Measurements from ENCODE around the gene KMT2E.

The KMT2E gene

DNA sequence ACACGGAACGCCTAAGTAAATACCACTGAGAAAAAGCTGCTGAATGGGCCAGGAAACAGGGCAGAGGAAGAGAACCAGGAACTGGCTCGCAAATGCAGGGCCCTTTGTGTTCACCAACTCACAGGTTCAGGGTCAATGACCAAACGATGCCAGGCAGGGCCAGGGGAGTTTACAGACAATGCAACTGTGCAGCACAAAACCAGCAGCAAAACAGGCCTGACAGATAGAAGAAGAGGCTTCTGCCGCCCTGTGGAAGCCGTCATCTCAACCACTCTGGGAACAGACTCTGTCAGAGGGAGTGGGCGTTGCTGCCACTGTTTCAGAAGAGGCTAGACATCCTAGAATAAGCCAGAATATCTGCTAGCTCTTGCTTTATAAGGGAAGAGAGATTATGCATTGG lies 117.9 kb downstream of the KMT2E start:
- H3K36me3 Mint-ChIP-seq (ENCODE audit: low read depth) = peaks cover 86% of the 10 kb centered on the region
- H3K9me3 Mint-ChIP-seq = no peaks in the 10 kb centered on the region
- no peak overlapping the region for H3K4me3 Mint-ChIP-seq
- no peaks in the 10 kb centered on the region for H3K4me1 Mint-ChIP-seq (ENCODE audit: low read depth)
- H3K27ac Mint-ChIP-seq = no peak overlapping the region
- H3K27me3 Mint-ChIP-seq = no peaks in the 10 kb centered on the region
- intact Hi-C loops (cut with micrococcal nuclease) = no loop called here

DNA sequence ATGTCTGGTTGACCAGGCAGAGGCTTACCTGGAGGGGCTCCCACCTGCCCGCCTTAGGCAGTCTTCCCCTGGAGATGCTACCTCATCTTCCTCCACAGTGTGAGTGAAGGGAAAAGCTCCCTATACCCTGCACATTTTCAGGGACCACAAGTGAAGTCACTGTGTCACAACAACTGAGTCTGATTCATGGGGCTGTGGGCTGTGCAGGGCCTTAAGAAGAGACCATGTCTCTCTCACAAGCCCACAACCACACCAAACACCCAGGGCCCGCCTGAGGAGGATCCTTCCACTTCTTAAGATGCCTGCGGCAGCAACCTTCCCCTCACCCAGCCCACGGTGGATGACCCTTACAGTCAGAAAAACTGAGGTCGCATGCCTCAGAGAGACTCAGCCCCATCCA lies 118.3 kb downstream of the KMT2E start:
- H3K4me1 Mint-ChIP-seq (ENCODE audit: low read depth) = no peaks in the 10 kb centered on the region
- H3K27ac Mint-ChIP-seq = no peak overlapping the region

DNA sequence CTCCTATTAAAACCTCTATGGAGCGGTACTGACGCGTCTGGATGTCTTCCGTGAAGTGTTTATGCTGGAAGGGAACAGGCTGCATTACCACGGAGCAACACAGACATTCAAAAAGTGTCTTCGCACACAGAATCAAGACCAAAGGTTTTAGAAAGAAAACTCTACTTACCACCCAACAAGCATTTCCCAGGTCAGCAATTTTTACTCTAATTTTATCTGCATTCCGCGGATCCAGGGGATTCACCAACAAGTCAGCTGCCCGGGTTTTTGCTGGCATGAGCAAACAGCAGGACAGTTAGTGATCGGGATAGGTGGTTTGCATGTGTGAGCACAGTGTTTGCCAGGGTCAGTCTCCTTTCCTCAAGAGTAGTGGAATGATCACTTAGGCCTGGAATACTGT lies 118.8 kb downstream of the KMT2E start:
- Mint-ChIP-seq H3K27me3 (no peaks in the 10 kb centered on the region), H3K4me3 (no peak overlapping the region), H3K9me3 (no peaks in the 10 kb centered on the region), H3K36me3 (ENCODE audit: low read depth) (peaks cover 86% of the 10 kb centered on the region), H3K27ac (no peak overlapping the region), H3K4me1 (ENCODE audit: low read depth) (no peaks in the 10 kb centered on the region)
- intact Hi-C loops (cut with micrococcal nuclease) = no loop called here

More for the DNA sequence above, 118.3 kb downstream of the KMT2E start:
- H3K4me3 Mint-ChIP-seq = no peak overlapping the region
- H3K36me3 Mint-ChIP-seq (ENCODE audit: low read depth) = peaks cover 86% of the 10 kb centered on the region
- H3K27me3 Mint-ChIP-seq = no peaks in the 10 kb centered on the region
- intact Hi-C loops (cut with micrococcal nuclease) = no loop called here
- H3K9me3 Mint-ChIP-seq = no peaks in the 10 kb centered on the region

DNA sequence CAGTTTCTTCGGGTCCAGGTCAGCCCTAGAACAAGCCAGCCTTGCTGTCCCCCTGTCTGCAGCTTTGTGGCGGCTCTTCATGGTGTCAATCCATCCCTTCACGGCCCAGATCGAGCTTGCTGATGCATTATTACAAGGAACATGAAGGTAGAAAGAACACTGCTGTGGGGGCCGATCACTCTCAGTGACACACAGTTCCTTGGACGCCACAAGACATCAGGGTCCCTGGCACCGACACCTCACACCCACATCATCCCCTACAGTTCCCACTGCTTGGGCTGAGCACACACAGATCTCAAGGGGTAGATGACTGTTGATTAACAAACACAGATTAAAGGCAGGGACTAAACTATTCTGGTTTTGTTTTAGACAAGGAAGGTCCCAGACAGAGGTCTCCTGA lies 119.4 kb downstream of the KMT2E start:
- no peak overlapping the region for H3K27ac Mint-ChIP-seq
- H3K36me3 Mint-ChIP-seq (ENCODE audit: low read depth) = peaks cover 86% of the 10 kb centered on the region
- no peaks in the 10 kb centered on the region for H3K9me3 Mint-ChIP-seq
- H3K4me1 Mint-ChIP-seq (ENCODE audit: low read depth) = no peaks in the 10 kb centered on the region
- H3K27me3 Mint-ChIP-seq = no peaks in the 10 kb centered on the region
- intact Hi-C loops (cut with micrococcal nuclease) = no loop called here
- no peak overlapping the region for H3K4me3 Mint-ChIP-seq

DNA sequence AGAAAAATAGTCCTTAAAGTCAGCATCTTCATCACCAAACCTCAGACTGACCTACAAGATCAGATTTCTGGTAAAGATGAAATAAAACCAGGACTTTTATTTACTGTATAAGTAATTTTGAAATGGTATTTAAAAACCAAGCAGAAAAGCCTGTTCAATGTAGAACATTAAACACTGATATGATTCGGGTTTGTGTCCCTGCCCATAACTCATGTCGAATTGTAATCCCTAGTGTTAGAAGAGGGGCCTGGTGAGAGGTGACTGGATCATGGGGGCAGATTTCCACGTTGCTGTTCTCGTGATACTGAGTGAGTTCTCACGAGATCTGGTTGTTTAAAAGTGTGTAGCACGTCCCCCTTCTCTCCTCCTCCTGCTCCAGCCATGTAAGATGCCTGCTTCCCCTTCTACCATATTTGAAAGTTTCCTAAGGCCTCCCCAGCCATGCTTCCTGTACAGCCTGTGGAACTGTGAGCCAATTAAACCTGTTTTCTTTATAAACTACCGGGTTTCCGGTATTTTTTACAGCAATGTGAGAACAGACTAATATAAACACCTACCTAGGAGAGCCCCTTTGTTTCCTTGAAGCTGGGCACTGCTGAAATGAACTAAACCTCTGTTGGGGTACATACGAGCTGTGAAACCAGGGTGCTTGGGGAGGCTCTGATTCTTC lies 120.1 kb downstream of the KMT2E start:
- Mint-ChIP-seq H3K9me3 (no peaks in the 10 kb centered on the region), H3K27ac (no peak overlapping the region), H3K4me3 (no peak overlapping the region), H3K4me1 (ENCODE audit: low read depth) (no peaks in the 10 kb centered on the region), H3K36me3 (ENCODE audit: low read depth) (peaks cover 88% of the 10 kb centered on the region), H3K27me3 (no peaks in the 10 kb centered on the region)
- intact Hi-C loops (cut with micrococcal nuclease) = no loop called here

DNA sequence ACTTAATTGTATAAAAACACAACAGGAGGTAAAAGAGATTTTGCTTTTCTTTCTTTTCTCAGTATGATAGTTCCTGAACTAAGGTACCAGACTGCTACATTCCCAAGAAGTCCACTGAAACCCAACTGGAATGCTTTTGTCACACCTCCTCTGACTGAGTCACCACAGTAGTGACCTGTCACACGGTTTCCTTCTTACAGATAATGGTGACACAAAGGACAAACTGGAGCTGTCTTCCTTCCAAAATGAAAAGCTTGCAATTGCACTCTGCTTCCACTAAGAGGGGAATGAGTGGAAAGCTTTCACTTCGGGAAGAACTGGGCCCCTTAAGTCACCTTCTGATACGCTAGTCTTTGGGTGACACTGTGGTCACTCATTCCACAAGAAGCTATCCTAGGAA lies 122.2 kb downstream of the KMT2E start:
- Mint-ChIP-seq H3K27me3 (no peaks in the 10 kb centered on the region), H3K36me3 (ENCODE audit: low read depth) (peaks cover 87% of the 10 kb centered on the region), H3K4me1 (ENCODE audit: low read depth) (no peaks in the 10 kb centered on the region), H3K4me3 (no peak overlapping the region), H3K9me3 (no peaks in the 10 kb centered on the region), H3K27ac (no peak overlapping the region)
- intact Hi-C loops (cut with micrococcal nuclease) = no loop called here

DNA sequence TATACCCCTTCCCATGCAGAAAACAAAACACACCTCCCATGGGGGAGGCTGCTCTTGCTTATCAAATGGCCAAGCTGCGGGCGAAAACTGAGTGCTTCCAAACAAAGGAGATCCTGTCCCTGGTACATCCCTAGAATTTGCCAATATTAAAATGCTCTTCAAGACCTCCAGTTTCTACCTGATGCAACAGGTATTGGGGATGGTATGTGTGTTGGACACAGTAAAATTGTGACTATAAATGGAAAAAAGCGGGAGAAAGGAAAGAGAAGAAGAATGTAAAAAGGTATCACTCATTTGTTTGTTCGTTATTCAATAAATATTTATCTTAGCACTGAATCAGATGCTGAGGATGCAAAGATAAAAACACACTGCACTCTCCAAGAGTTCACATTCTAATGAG lies 123.9 kb downstream of the KMT2E start:
- no peaks in the 10 kb centered on the region for H3K4me1 Mint-ChIP-seq (ENCODE audit: low read depth)
- no peaks in the 10 kb centered on the region for H3K9me3 Mint-ChIP-seq
- intact Hi-C loops (cut with micrococcal nuclease) = no loop called here
- H3K4me3 Mint-ChIP-seq = no peak overlapping the region
- no peak overlapping the region for H3K27ac Mint-ChIP-seq
- no peaks in the 10 kb centered on the region for H3K27me3 Mint-ChIP-seq
- H3K36me3 Mint-ChIP-seq (ENCODE audit: low read depth) = peaks cover 86% of the 10 kb centered on the region

DNA sequence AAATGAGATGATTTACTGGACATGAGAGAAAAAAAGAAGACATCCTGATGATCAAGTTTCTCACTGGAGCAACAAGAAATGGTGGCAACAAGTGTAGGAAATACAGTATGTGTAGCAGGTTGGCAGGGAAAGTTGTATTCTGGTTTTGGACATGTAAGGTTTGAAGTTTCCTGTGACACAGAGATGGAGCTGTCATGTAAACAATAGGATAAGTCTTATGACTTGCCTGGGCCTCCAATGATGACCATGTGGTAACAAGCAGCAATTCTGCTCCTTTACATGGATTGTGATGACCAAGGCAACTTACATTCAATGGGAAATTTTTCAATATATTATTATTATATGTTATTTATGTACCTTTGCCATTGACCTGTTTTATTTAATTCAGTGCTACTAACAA lies 125.4 kb downstream of the KMT2E start:
- H3K27ac Mint-ChIP-seq = no peak overlapping the region
- H3K36me3 Mint-ChIP-seq (ENCODE audit: low read depth) = peaks cover 90% of the 10 kb centered on the region
- intact Hi-C loops (cut with micrococcal nuclease) = no loop called here

DNA sequence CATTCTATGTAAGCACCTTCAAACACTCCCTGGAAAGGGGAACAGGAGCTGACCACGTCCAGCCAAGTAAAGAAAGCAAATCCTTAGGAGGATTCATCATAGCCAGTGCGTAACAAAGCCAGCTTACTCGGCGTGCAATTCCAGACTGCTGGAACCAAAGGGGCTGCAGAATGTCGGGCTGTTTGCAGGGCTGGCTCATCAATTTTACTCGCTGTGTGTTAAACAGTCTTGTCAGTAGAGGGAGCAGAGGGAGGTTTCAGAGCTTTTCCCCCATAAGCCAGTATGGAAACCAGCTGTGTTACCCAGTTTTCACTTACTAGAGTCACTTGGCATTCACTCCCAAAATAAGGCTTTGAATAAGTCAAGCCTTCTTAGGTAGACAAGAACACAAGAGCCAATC lies 127.1 kb downstream of the KMT2E start:
- H3K4me3 Mint-ChIP-seq = no peak overlapping the region
- peaks cover 91% of the 10 kb centered on the region for H3K36me3 Mint-ChIP-seq (ENCODE audit: low read depth)
- H3K27ac Mint-ChIP-seq = no peak overlapping the region
- H3K27me3 Mint-ChIP-seq = no peaks in the 10 kb centered on the region
- intact Hi-C loops (cut with micrococcal nuclease) = no loop called here
- no peaks in the 10 kb centered on the region for H3K4me1 Mint-ChIP-seq (ENCODE audit: low read depth)
- H3K9me3 Mint-ChIP-seq = no peaks in the 10 kb centered on the region

More for the DNA sequence above, 125.4 kb downstream of the KMT2E start:
- Mint-ChIP-seq H3K4me1 (ENCODE audit: low read depth) (no peaks in the 10 kb centered on the region), H3K27me3 (no peaks in the 10 kb centered on the region), H3K9me3 (no peaks in the 10 kb centered on the region), H3K4me3 (no peak overlapping the region)

DNA sequence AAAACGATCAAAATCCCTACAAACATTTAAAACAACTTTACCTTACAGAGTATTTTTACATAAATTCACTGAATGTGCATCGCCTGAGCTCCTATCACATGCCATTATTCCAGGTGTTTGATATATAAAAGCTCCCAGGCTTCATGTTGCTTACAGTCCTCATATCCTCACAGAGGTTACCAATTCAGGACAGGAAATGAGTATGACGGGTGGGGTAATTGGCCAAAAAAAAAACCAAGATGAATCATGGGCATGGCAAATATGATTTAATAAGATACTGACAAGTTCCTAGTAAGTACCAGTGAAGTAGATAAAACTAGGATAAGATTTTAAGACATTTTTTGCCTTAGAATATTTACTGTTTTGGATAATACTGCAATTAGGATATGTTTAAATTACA lies 135.8 kb downstream of the KMT2E start:
- Mint-ChIP-seq H3K9me3 (no peaks in the 10 kb centered on the region), H3K4me1 (ENCODE audit: low read depth) (peaks cover 6% of the 10 kb centered on the region), H3K36me3 (ENCODE audit: low read depth) (peaks cover 39% of the 10 kb centered on the region), H3K4me3 (no peak overlapping the region), H3K27ac (no peak overlapping the region), H3K27me3 (no peaks in the 10 kb centered on the region)
- intact Hi-C loops (cut with micrococcal nuclease) = no loop called here

DNA sequence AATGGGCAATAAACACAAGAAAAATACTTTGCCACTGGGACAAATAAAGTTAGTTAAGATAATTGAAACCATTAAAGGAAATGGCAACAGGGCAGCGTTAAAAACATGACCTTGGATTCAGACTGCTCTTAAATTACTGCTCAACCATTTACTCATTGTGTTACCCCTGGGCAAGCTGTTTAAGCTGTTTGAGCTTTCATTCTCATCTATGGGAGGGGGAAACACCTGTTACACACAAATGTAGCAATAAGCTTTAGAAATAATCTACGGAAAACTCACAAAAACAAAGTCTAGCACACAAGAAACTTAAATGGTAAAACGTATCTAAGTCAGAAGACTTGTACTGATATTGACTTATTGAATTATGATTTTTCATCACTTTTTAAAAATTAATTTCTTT lies 137.1 kb downstream of the KMT2E start:
- intact Hi-C loops (cut with micrococcal nuclease) = no loop called here
- no peaks in the 10 kb centered on the region for H3K27me3 Mint-ChIP-seq
- no peak overlapping the region for H3K4me3 Mint-ChIP-seq
- H3K4me1 Mint-ChIP-seq (ENCODE audit: low read depth) = peaks cover 6% of the 10 kb centered on the region
- H3K27ac Mint-ChIP-seq = no peak overlapping the region
- H3K9me3 Mint-ChIP-seq = no peaks in the 10 kb centered on the region
- peaks cover 42% of the 10 kb centered on the region for H3K36me3 Mint-ChIP-seq (ENCODE audit: low read depth)

DNA sequence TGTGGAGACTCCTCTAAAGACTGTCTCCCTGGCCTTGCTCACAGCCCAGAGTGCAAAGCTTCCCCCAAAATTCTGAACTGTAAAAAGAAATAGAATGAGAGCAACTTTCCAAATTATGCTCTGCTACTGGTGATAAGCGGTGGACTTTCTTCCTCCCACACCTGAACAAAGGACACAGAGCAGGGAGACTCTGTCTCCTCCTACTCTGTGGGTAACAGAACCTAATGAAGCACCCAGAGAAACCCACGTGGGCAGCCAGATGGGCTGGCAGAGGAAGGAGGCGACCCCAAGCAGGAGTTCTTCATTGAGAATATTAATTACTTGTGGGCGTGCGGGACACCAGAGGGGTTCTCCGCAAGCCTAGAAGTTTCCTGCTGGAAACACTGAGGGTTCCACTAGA lies 139.5 kb downstream of the KMT2E start:
- Mint-ChIP-seq H3K9me3 (no peaks in the 10 kb centered on the region), H3K36me3 (ENCODE audit: low read depth) (peaks cover 54% of the 10 kb centered on the region), H3K4me1 (ENCODE audit: low read depth) (peaks cover 6% of the 10 kb centered on the region), H3K27me3 (no peaks in the 10 kb centered on the region), H3K4me3 (no peak overlapping the region), H3K27ac (no peak overlapping the region)
- intact Hi-C loops (cut with micrococcal nuclease) = loop anchor here (1.0 to 2.0 kb wide), 2 partner anchors 183 to 248 kb away; no protein-coding TSS in a partner anchor

DNA sequence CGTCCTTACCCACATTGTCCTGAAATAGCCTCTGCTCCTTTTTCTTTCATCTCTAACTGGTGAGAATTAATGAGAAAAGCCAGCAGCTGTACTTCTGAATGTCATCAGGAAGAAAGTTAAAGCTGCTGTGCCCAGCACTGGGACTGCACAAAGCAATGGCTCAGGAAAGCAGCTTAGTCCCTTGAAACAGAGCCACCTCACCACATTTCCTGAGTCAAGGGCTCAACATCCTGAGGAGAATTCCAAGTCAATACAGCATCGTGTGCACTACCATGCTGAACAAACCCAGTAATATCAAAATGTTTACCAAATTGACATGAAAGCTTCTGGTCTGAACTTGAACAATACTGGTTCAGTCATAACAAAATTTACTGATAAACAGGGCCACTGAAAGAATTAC lies 140.1 kb downstream of the KMT2E start:
- peaks cover 52% of the 10 kb centered on the region for H3K36me3 Mint-ChIP-seq (ENCODE audit: low read depth)
- intact Hi-C loops (cut with micrococcal nuclease) = no loop called here
- no peaks in the 10 kb centered on the region for H3K9me3 Mint-ChIP-seq
- H3K27ac Mint-ChIP-seq = no peak overlapping the region
- peaks cover 6% of the 10 kb centered on the region for H3K4me1 Mint-ChIP-seq (ENCODE audit: low read depth)
- H3K27me3 Mint-ChIP-seq = no peaks in the 10 kb centered on the region
- no peak overlapping the region for H3K4me3 Mint-ChIP-seq

DNA sequence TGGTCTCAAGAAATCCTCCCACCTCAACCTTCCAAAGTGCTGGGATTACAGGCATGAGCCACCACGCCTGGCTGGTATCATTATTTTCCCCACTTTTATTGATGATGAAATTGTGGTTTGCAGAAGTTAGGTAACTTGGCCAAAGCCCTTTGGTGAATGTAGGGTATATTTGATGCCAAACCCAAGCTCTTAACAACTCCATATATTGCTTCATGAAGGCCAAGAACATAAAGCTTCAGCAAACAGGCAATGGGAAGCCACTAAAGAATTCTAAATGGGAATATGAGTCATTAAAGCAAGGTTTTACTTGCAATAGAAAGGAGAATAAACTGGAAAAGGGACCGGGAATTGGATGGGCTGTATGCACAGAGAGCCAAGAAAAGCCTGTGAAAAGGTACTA lies 142.7 kb downstream of the KMT2E start:
- Mint-ChIP-seq H3K4me1 (ENCODE audit: low read depth) (no peaks in the 10 kb centered on the region), H3K36me3 (ENCODE audit: low read depth) (peaks cover 42% of the 10 kb centered on the region), H3K27me3 (no peaks in the 10 kb centered on the region), H3K9me3 (no peaks in the 10 kb centered on the region), H3K4me3 (no peak overlapping the region), H3K27ac (no peak overlapping the region)
- intact Hi-C loops (cut with micrococcal nuclease) = no loop called here

DNA sequence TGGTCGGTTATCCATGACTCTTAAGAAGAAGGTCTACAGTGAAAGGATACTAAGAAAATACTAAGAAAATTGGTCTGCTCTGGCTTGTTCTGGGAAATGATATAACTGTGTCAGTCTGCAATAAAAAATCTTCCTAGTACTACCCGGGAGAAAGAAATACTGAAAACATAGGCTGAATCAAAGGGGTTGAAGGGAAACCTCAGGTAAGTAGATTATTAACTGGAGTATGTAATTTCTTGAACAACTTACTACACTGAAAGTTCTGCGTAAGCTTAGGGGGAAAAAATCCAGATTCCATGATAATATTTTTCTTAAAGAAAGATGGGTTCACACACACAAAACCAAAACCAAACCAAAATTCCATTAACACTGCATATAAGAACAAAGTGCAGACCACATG lies 143.3 kb downstream of the KMT2E start:
- intact Hi-C loops (cut with micrococcal nuclease) = no loop called here
- peaks cover 42% of the 10 kb centered on the region for H3K36me3 Mint-ChIP-seq (ENCODE audit: low read depth)
- H3K4me1 Mint-ChIP-seq (ENCODE audit: low read depth) = no peaks in the 10 kb centered on the region
- H3K27me3 Mint-ChIP-seq = no peaks in the 10 kb centered on the region
- H3K9me3 Mint-ChIP-seq = no peaks in the 10 kb centered on the region
- no peak overlapping the region for H3K4me3 Mint-ChIP-seq
- H3K27ac Mint-ChIP-seq = no peak overlapping the region
